ELF-1 (cell line): ENCODE measurements around the gene PTPN11.
A peak's percentile ranks its signal among the peaks of the same experiment; 100 is the strongest.
"Not testable (repeated sequence)": the region's sequence is repeated elsewhere in the genome, so short reads cannot be mapped to it uniquely, and the experiment has no call there.

Experiments
- DNase-seq: peaks from one replicate; pipeline ENCODE4 v3.0.0-alpha.2; 2016; ENCODE audit warnings: low read depth, low spot score

PTPN11 gene

GRCh38 chr12:112418608-112419296 is at the start of gene PTPN11:
PTPN11 (plus strand) TSS chr12:112418947; CDS start chr12:112419112, 165 bp downstream.
- peak; percentile 88 for DNase-seq

GRCh38 chr12:112370199-112370598 is 48.5 kb upstream of the PTPN11 start:
- DNase-seq: no peak

DNA sequence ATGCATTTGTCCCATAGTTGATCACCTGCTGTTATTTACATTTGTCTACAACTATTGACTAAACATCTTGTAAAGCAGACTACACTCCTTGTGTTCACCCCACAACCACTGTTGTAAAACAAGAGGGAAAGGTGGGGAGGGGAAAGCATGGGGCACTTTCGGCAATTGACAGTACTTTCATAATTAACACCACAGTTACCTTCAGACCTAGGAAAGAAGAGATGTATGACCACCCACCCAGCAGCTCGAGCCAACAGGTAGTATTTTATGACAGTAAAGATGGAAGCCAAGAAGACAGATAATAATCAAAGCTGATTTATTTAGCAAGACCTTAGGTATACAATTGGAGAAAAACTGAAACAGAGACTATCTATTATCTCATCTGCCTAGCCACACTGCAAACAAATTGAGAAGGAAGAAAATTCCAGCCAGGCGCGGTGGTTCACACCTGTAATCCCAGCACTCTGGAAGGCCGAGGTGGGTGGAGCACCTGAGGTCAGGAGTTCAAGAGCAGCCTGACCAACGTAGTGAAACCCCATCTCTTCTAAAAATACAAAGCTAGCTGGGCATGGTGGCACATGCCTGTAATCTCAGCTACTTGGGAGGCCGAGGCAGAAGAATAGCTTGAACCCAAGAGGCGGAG is 47.8 kb upstream of the PTPN11 start:
- DNase-seq: no peak

DNA sequence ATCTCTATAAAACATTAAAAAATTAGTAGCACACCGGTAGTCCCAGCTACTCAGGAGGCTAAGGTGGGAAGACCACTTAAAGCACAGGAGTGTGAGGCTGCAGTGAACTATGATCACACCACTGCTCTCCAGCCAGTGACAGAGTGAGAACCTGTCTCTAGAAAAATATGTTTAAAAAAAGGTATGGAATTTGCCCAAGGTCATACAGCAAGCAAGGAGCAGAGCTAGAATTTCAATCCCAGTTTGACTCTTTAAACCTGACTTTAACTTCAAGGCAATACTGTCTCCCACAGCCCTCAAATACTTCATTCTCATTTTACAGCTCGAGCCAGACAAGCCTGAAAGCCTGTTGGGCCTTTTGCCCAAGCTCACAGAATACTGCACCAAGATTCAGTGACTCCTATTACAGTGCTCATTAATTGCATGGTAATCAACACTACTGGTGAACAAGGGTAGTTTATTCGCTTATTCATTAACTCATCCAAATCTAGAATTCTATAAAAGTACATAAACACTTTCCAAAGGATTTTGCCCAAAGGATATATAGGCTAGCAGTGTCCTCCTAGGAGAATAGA is 44.5 kb upstream of the PTPN11 start:
- DNase-seq: no peak

DNA sequence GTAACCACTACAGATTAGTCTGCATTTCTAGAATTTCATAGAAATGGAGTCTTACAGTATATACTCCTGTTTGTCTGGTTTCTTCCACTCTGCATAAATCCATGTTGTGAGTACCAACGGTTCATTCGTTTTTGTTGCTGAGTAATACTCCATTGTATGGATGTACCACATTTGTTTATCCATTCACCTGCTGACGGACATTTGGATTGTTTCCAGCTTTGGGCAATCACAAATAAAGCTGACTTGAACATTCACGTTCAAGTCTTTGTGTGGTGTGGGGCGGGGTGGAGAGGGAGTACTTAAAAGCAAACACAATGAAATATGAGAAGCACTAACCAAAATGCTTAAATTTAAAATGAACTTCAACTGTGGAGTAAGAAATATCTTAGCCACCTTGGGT is 43.6 kb upstream of the PTPN11 start:
- no peak for DNase-seq

DNA sequence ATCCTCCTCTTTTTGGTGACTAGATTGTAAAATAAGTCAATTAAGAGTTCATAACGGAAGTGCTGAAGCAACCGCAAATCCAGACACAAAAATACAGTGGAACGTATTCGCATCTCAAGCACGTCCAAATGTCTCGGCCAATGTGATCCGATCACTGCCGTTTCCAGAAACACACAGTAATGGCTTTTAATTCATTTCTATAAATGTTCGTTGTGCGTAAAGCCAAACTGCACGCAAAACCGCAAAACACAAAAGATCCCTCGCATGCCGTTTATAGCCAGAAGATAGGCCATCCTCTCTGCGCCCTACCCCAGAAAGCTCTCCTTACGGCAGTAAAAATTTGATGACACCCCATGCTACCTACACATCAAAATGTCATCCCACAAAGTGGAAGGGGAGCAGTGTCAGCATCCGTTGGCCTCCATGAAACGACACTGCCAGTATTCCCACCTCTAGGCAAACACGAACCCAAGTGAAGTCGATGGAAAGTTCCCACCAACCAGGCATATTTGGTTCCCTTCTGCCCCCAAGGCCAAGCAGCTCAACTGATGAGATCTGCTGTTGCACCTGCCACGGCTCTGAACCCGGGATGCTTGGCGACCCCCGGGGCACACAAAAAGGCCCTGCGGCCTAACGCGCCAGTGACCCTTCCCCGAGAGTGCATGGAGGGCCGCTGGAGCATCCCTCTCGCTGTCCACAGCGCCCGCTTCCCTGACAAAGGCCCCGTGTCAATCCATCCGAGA is 37.9 kb upstream of the PTPN11 start:
- DNase-seq: peak; percentile 42

DNA sequence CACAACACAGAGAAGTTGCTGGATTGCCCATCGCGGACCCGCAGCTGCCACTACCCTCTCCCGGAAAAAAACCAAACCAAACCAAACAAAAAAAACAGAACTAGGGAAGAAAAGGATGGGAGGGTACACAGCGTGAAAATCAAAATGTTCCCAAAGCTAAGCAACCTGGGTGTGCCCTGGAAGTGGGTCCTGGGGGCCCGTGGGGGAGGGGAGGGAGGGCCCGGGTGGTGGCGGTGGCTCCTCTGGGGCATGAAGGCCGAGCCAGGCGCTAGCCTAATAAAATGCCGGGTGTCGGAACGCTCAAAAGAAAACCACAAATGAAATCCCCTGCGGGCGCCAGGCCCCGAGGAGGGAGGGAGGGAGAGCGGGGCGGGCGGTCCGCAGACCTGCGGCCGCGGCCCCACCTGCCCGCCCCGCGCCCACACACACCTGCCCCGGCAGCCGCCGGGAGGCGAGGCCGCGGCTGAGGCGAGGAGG is 37.3 kb upstream of the PTPN11 start:
- DNase-seq: peak; percentile 67

- DNase-seq: peak; percentile 94
Measured at GRCh38 chr12:112381883-112382796, 36.6 kb upstream of the PTPN11 start, which contains the start of gene HECTD4. HECTD4 (minus strand) TSS chr12:112382431; CDS start chr12:112382128, 303 bp downstream.

DNA sequence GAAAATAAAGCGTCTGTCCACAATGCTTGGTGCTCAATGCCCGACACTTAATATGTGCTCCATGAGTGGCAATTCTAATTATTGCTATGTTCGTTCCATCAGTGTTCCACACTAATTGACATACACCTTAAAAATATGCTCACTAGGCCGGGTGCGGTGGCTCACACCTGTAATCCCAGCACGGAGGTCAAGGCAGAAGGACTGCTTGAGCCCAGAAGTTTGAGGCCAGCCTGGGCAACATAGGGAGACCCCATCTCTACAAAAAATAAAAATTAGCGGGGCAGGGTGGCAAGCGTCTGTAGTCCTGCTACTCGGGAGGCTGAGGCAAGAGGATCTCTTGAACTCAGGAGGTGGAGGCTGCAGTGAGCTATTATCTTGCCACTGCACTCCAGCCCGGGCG is 35.9 kb upstream of the PTPN11 start:
- no peak for DNase-seq

DNA sequence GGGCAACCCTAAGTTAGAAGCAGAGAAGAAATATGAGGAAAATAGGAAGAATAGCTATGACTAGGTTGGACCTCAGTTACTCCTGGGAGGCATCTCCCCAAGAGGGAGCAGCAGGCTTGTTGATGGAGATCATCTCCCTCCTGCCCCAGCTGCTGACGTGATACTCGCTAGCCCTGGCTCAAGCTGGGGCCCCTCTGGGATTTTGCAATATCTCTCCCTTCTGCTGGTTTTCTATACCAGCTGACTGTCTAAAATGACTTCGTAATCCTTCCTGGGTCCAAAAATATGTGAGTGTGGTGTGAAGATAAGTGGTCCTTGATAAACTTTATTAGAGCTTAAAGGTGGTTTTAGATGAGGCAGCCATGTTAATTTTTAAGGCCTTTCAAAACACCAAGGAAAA is 32.0 kb upstream of the PTPN11 start:
- DNase-seq: no peak

GRCh38 chr12:112389228-112389627 is 29.5 kb upstream of the PTPN11 start:
- no peak for DNase-seq

DNA sequence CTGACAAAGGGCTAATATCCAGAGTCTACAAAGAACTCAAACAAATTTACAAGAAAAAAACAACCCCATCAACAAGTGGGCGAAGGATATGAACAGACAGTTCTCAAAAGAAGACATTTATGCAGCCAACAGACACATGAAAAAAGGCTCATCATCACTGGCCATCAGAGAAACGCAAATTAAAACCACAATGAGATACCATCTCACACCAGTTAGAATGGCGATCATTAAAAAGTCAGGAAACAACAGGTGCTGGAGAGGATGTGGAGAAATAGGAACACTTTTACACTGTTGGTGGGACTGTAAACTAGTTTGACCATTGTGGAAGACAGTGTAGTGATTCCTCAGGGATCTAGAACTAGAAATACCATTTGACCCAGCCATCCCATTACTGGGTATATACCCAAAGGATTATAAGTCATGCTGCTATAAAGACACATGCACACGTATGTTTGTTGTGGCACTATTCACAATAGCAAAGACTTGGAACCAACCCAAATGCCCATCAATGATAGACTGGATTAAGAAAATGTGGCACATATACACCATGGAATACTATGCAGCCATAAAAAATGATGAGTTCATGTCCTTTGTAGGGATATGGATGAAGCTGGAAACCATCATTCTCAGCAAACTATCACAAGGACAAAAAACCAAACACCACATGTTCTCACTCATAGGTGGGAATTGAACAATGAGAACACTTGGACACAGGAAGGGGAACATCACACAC is 28.7 kb upstream of the PTPN11 start:
- DNase-seq: not testable (repeated sequence)

DNA sequence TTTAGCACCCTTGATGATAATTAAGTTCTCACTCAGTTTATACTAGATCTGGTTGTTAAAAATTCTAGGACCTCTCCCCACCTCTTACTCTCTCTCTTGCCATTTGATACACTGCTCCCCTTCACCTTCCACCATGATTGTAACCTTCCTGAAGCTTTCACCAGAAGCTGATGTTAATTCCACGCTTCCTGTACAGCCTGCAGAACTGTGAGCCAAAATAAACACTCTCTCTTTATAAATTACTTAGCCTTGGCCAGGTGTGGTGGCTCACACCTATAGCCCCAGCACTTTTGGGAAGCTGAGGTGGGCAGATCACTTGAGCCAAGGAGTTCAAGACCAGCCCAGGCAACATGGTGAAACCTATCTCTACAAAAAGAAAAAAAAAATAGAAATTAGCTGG is 25.4 kb upstream of the PTPN11 start:
- no peak for DNase-seq

GRCh38 chr12:112401054-112401453 is 17.7 kb upstream of the PTPN11 start:
- no peak for DNase-seq

- no peak for DNase-seq
Measured at GRCh38 chr12:112401903-112402498, 16.7 kb upstream of the PTPN11 start.

GRCh38 chr12:112406519-112407488 is 11.9 kb upstream of the PTPN11 start:
- DNase-seq: no peak

DNA sequence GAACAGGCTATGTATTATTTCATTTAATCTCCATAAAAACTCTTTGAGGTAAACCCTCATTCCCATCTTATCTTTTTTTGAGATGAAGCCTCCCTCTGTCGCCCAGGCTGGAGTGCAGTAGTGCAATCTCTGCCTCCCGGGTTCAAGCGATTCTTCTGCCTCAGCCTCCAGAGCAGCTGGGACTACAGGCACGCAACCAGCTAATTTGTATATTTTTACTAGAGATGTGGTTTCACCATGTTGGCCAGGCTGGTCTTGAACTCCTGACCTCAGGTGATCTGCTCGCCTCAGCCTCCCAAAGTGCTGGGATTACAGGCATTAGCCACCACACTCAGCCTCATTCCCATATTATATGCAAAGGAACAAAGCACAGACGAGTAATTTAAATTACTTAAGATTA is 11.1 kb upstream of the PTPN11 start:
- not testable (repeated sequence) for DNase-seq

- no peak for DNase-seq
Measured at GRCh38 chr12:112408621-112409020, 10.1 kb upstream of the PTPN11 start.
